Colonic mucosa (tissue), 4 donors: ENCODE measurements around the gene DUSP7. TPM values are rescaled to one million over a fixed set of nuclear protein-coding genes. Genes with fewer than 3 reads are reported as not detected.
"Not testable (repeated sequence)": the region's sequence is repeated elsewhere in the genome, so short reads cannot be mapped to it uniquely, and the experiment has no call there.

Experiments used
- DNase-seq: peaks from one replicate; pipeline ENCODE4 v3.0.0-alpha.2; 2020
- H3K27ac ChIP-seq: fragments of 200-600 bp; one replicate; pipeline ENCODE4 v1.8.0; 2021
- H3K27me3 ChIP-seq: fragments of 200-600 bp; one replicate; pipeline ENCODE4 v1.8.0; 2021
- H3K36me3 ChIP-seq: fragments of 200-600 bp; one replicate; pipeline ENCODE4 v1.8.0; 2021
- H3K4me1 ChIP-seq: fragments of 200-600 bp; one replicate; pipeline ENCODE4 v1.8.0; 2021; ENCODE audit warnings: mild to moderate bottlenecking
- H3K4me3 ChIP-seq: fragments of 200-600 bp; one replicate; pipeline ENCODE4 v1.8.0; 2021
- H3K9ac ChIP-seq, 2 donors: one replicate each; pipeline ENCODE4 v1.7.0; 2013; ENCODE audit warnings: control low read depth in 2 of 2, low read depth in 2 of 2, low read length in 2 of 2
- H3K9me3 ChIP-seq: fragments of 200-600 bp; one replicate; pipeline ENCODE4 v1.8.0; 2021
- intact Hi-C: fragments of 100-400 bp; cut with DNase I; formaldehyde crosslinking; loops from one replicate; pipeline ENCODE4 v1.14.1; 2022
- total RNA-seq, 2 donors: library from RNA; stranded (reverse); fragmentation: NEBNext Ultra II Directional in 1 of 2; extraction: Animal tissue kit (Norgen Biotek cat#: 25700) in 1 of 2; gene quantifications; one replicate each; pipeline ENCODE4 v1.2.1, GENCODE V29; 2021
- TF ChIP-seq, protein P1 (sequence below): fragments of 200-600 bp; IDR thresholded peaks from one replicate; pipeline ENCODE4 v1.8.0; 2022; ENCODE audit warnings: antibody characterized with exemption, mild to moderate bottlenecking
- donor health status: healthy.
- donor health status: DM: no; HTN: no; CAD: no.
- donor health status: DM: no; HTN: no; CAD: no.

The DUSP7 gene
- total RNA-seq, 2 donors from 2014 or later, result 9.5 to 9.8 TPM

GRCh38 chr3:52046902-52047239 lies 9.5 kb downstream of the DUSP7 start:
- no peak for DNase-seq
- no peak overlapping the region for H3K27ac ChIP-seq
- H3K4me1 ChIP-seq, result peaks cover under 1% of the 10 kb centered on the region
- no peaks in the 10 kb centered on the region for H3K27me3 ChIP-seq
- TF ChIP-seq, protein P1, sequence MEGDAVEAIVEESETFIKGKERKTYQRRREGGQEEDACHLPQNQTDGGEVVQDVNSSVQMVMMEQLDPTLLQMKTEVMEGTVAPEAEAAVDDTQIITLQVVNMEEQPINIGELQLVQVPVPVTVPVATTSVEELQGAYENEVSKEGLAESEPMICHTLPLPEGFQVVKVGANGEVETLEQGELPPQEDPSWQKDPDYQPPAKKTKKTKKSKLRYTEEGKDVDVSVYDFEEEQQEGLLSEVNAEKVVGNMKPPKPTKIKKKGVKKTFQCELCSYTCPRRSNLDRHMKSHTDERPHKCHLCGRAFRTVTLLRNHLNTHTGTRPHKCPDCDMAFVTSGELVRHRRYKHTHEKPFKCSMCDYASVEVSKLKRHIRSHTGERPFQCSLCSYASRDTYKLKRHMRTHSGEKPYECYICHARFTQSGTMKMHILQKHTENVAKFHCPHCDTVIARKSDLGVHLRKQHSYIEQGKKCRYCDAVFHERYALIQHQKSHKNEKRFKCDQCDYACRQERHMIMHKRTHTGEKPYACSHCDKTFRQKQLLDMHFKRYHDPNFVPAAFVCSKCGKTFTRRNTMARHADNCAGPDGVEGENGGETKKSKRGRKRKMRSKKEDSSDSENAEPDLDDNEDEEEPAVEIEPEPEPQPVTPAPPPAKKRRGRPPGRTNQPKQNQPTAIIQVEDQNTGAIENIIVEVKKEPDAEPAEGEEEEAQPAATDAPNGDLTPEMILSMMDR, result no peak
- H3K36me3 ChIP-seq, result no peaks in the 10 kb centered on the region
- no peak overlapping the region for H3K4me3 ChIP-seq
- no peaks in the 10 kb centered on the region for H3K9me3 ChIP-seq
- intact Hi-C loops, result no loop called here
- H3K9ac ChIP-seq, result no peak overlapping the region

- Histone ChIP-seq H3K9me3 (no peaks in the 10 kb centered on the region), H3K9ac (no peak overlapping the region), H3K4me3 (no peak overlapping the region), H3K27ac (no peak overlapping the region), H3K4me1 (no peaks in the 10 kb centered on the region), H3K36me3 (no peaks in the 10 kb centered on the region), H3K27me3 (no peaks in the 10 kb centered on the region)
- TF ChIP-seq, protein P1, result no peak
- intact Hi-C loops, result no loop called here
- no peak for DNase-seq
Observed at GRCh38 chr3:52046186-52046901, 10.0 kb downstream of the DUSP7 start.

GRCh38 chr3:52044869-52045619 lies 11.3 kb downstream of the DUSP7 start:
- no peaks in the 10 kb centered on the region for H3K4me1 ChIP-seq
- H3K9me3 ChIP-seq, result no peaks in the 10 kb centered on the region
- no peak overlapping the region for H3K27ac ChIP-seq
- TF ChIP-seq, protein P1, result no peak
- intact Hi-C loops, result no loop called here
- H3K27me3 ChIP-seq, result no peaks in the 10 kb centered on the region
- H3K9ac ChIP-seq, result no peak overlapping the region
- no peak for DNase-seq
- no peak overlapping the region for H3K4me3 ChIP-seq
- no peaks in the 10 kb centered on the region for H3K36me3 ChIP-seq

DNA sequence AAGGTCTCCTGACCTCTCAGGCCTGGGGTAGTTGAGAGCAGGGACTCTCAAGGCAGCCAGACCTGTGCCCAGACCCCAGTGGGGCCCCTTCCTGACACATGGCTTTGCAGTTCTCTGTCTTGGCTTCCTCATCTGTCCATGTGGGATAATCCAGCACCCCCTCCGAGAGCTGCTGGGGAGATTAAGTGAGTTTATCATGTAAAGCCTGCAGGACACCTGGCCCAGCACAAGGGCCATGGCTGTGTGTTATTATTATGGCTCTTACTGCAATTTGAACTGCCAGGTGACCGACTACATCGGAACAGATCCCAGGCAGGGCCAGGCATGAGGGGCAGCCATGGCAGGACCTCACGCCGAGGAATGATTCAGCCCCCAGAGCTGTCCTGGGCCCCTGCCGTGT lies 12.6 kb downstream of the DUSP7 start:
- no peak overlapping the region for H3K27ac ChIP-seq
- H3K9me3 ChIP-seq, result no peaks in the 10 kb centered on the region
- intact Hi-C loops, result no loop called here
- TF ChIP-seq, protein P1, result no peak
- no peaks in the 10 kb centered on the region for H3K4me1 ChIP-seq
- H3K36me3 ChIP-seq, result no peaks in the 10 kb centered on the region
- H3K4me3 ChIP-seq, result no peak overlapping the region
- no peak for DNase-seq
- H3K9ac ChIP-seq, result no peak overlapping the region
- no peaks in the 10 kb centered on the region for H3K27me3 ChIP-seq

GRCh38 chr3:52043039-52043438 lies 13.3 kb downstream of the DUSP7 start:
- H3K4me1 ChIP-seq, H3K27ac ChIP-seq, H3K9ac ChIP-seq, H3K9me3 ChIP-seq, DNase-seq, H3K27me3 ChIP-seq, intact Hi-C loops, H3K4me3 ChIP-seq, H3K36me3 ChIP-seq: not testable (repeated sequence)
